AG04449 (cell line): ENCODE results near the gene LRP1B.

Source experiments
- CTCF ChIA-PET: fragments of 350-600 bp; formaldehyde crosslinking; extraction: SDS; loops from one replicate; lab custom pipeline; 2021; ENCODE audit warnings: antibody characterized with exemption; lab: Yijun Ruan, JAX
- POLR2A ChIA-PET: fragments of 400-600, 350-600 bp; formaldehyde crosslinking; extraction: SDS; loops from one replicate; lab custom pipeline; 2020; ENCODE audit warnings: antibody characterized with exemption, inconsistent platforms; lab: Yijun Ruan, JAX
- DNase-seq: peaks from one replicate; pipeline ENCODE4 v3.0.0-alpha.2; 2010; ENCODE audit warnings: low read depth, low spot score
- H3K4me3 ChIP-seq: 2 replicates; pipeline ENCODE4 v1.5.1; 2011; ENCODE audit warnings: low read depth, mild to moderate bottlenecking, control low read depth, low read length
- TF ChIP-seq, protein P1 (sequence below): IDR thresholded peaks from one replicate; pipeline ENCODE4 v1.5.1; 2011; ENCODE audit warnings: mild to moderate bottlenecking, moderate library complexity, low read length, control low read depth, inconsistent platforms; ENCODE audit not compliant: insufficient read depth; ENCODE audit errors: missing control alignments

Gene LRP1B

DNA sequence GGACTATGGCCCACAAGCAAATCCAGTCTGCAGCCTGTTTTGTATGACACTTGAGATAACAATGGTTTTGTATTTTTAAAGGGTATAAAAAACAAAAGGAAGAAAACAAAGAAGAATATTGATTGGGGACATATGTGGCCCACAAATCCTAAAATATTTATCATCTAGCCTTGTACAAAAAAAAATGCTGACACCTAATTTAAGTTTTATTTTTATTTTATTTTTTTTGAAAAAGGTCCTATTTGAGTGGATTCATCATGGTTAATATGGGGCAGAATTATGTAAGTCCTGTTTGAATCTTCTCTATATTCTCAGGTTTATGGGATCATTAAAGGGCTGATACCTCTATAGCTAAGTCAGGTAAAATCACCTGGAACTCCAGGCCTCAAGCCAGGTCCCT lies 525.7 kb downstream of the LRP1B start:
- POLR2A ChIA-PET: no interaction called here
- CTCF ChIA-PET: no interaction called here
- TF ChIP-seq, protein P1, sequence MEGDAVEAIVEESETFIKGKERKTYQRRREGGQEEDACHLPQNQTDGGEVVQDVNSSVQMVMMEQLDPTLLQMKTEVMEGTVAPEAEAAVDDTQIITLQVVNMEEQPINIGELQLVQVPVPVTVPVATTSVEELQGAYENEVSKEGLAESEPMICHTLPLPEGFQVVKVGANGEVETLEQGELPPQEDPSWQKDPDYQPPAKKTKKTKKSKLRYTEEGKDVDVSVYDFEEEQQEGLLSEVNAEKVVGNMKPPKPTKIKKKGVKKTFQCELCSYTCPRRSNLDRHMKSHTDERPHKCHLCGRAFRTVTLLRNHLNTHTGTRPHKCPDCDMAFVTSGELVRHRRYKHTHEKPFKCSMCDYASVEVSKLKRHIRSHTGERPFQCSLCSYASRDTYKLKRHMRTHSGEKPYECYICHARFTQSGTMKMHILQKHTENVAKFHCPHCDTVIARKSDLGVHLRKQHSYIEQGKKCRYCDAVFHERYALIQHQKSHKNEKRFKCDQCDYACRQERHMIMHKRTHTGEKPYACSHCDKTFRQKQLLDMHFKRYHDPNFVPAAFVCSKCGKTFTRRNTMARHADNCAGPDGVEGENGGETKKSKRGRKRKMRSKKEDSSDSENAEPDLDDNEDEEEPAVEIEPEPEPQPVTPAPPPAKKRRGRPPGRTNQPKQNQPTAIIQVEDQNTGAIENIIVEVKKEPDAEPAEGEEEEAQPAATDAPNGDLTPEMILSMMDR: no peak
- no peak for DNase-seq
- no peak overlapping the region for H3K4me3 ChIP-seq

GRCh38 chr2:141601511-141602152 lies 529.2 kb downstream of the LRP1B start:
- DNase-seq: no peak
- CTCF ChIA-PET: no interaction called here
- TF ChIP-seq, protein P1: no peak
- POLR2A ChIA-PET: no interaction called here
- no peak overlapping the region for H3K4me3 ChIP-seq

- H3K4me3 ChIP-seq: no peak overlapping the region
- TF ChIP-seq, protein P1: no peak
- ChIA-PET CTCF (no interaction called here), POLR2A (no interaction called here)
- DNase-seq: no peak
These were observed 531.1 kb downstream of the LRP1B start for GRCh38 chr2:141599721-141600120.

- H3K4me3 ChIP-seq: no peak overlapping the region
- TF ChIP-seq, protein P1: no peak
- ChIA-PET CTCF (no interaction called here), POLR2A (no interaction called here)
- DNase-seq: no peak
These were observed 531.8 kb downstream of the LRP1B start for GRCh38 chr2:141598982-141599381.

DNA sequence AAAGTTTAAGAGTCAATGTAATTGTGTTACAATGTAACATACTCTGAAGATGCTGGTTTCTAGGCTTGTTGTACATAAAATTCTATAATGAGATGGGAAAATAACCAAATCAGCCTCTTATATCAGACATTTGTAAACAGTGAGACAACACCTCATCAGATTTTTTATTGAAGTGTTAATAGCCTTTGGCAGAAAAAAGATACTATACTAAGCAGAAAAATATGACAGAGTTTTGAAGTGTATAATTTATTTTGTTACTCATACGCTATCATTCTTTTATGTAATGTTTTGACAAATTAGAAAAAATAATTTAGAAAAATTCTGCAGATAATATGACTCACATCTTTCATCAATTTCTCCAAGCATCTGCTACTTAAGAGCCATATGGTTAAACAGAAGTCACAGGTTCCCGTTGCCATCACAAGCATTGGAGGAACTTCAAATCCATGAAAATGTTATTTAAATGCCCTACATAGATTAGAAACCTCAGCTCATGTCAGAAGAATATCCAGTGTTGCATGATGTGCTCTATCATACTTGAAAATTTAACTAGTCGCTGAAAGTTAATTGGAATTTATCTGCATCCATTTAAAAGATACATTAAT lies 535.4 kb downstream of the LRP1B start:
- DNase-seq: no peak
- ChIA-PET CTCF (no interaction called here), POLR2A (no interaction called here)
- no peak overlapping the region for H3K4me3 ChIP-seq
- TF ChIP-seq, protein P1: no peak

DNA sequence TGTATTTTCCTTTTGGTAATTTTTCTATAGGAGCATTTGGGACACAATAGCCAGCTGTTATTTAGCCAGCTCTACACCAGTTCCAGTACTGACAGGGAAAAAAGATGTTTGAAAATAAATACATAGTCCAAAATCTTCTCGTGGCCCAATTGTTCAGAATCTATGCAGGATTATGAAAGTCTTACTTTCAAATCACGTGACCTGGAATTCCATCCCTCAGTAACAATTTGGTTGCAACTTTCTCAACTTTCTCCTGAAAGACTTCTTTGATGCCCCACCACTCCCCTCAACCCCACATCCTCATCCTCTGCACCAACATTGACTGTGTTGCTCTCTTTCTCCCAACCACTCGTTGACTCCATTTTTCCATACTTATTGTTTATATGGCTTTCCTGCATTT lies 539.0 kb downstream of the LRP1B start:
- TF ChIP-seq, protein P1: no peak
- CTCF ChIA-PET: no interaction called here

More for the DNA sequence above, 539.0 kb downstream of the LRP1B start:
- no peak for DNase-seq
- POLR2A ChIA-PET: no interaction called here
- H3K4me3 ChIP-seq: no peak overlapping the region
